ENCODE data around the gene MPO.

The MPO gene

DNA sequence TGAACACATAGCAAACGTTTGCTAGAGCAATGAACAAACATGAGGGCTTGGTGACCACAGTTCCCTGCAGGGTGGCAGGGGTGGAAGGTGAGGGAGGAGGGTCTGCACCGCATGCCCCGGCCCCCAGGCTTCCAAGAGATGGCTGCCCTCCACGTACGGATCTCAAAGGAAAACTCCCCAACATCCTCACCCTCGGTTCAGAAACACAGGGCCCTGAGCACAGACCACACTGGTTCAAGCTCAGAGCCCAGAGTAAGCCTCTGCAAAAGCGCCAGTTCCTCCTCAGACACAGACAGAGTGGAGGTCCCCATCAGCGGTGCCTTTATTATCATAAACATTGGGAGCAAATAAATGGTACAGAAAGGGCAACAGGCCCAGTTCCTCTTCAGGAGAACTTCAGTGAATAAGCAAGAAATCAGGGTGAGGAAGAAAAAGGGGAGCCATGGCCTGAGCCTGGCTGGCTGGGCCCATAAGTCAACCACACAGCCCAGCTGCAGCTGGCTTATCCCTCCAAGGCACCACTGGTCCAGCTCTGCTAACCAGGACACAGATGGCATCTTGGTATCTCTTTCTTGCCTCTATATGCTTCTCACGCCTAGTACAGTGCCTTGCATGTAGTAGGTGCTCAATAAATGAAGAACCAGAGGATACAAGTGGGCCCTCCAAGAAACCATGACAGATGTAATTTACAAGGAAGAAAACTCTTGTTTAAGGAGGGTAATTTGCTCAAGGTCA lies 11.0 kb downstream of the MPO start:
- H3K4me3 ChIP-seq, result no peak overlapping the region
- no peak overlapping the region for H3K27ac ChIP-seq

GRCh38 chr17:58268774-58269556 lies 11.8 kb downstream of the MPO start:
- H3K27ac ChIP-seq, result no peak overlapping the region
- no peak overlapping the region for H3K4me3 ChIP-seq

- H3K27ac ChIP-seq, result no peak overlapping the region
- H3K4me3 ChIP-seq, result no peak overlapping the region
These were observed 12.4 kb downstream of the MPO start for GRCh38 chr17:58268326-58268725.

GRCh38 chr17:58267347-58268324 lies 13.1 kb downstream of the MPO start:
- H3K27ac ChIP-seq, result no peak overlapping the region
- no peak overlapping the region for H3K4me3 ChIP-seq

- Histone ChIP-seq H3K4me3 (no peak overlapping the region), H3K27ac (no peak overlapping the region)
These were observed 14.5 kb downstream of the MPO start for GRCh38 chr17:58265902-58266875.

- no peak overlapping the region for H3K27ac ChIP-seq
- no peak overlapping the region for H3K4me3 ChIP-seq
These were observed 15.5 kb downstream of the MPO start for GRCh38 chr17:58265271-58265670.

- H3K27ac ChIP-seq, result no peak overlapping the region
- H3K4me3 ChIP-seq, result no peak overlapping the region
These were observed 16.2 kb downstream of the MPO start for GRCh38 chr17:58264407-58265103.

DNA sequence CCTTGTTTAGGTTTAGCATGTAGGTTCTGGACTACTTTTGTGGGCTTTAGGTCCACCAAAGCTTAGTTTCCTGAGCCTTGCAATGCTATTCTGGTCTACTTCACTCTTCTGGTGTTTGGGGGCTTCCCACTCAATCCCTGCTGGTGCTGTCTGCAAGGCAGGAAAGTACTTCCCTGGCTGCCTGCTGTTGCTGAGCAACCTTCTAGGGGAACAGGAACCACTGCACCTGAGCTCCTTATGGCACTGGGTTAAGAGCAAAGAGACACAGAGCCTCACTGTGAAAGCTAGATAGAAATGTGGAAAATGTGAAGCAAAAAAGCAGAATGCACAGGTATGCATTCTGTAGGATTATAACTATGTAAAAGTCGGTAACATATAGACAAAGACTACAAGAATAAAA lies 17.0 kb downstream of the MPO start:
- H3K4me3 ChIP-seq, result no peak overlapping the region
- no peak overlapping the region for H3K27ac ChIP-seq

DNA sequence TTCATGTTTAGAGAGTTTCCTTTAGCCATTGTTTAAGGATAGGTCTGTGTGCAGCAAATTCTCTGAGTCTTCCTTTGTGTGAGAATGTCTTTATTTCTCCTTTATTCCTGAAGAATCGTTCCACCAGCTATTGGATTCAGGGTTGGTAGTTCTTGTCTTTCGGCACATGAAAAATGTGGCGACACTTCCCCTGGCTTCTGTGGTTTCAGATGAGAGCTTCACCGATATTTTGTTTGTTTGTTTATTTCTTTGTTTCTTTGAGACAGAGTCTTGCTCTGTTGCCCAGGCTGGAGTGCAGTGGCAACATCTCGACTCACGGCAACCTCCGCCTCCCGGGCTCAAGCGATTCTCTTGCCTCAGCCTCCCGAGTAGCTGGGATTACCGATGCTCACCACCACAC lies 18.6 kb downstream of the MPO start:
- no peak overlapping the region for H3K27ac ChIP-seq
- no peak overlapping the region for H3K4me3 ChIP-seq

GRCh38 chr17:58254803-58255202 lies 25.9 kb downstream of the MPO start:
- H3K4me3 ChIP-seq, result no peak overlapping the region
- no peak overlapping the region for H3K27ac ChIP-seq

DNA sequence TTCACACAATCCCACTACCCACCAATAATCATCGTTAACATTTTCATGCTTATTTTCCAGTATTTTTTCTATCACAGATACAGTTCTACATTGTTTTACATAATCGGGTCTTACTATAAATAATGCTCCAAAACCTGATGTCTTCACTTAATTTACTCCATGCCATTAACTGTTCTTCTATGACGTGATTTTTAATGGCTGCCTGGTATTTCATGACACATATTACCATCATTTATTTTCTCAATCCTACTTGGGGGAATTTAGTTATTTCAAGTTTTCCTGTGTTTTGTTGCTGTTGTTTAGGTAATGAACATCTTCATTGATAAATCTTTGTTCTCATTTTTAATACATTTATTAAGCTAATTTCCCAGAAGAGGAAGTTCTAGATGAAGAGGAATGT lies 27.7 kb downstream of the MPO start:
- Histone ChIP-seq H3K27ac (no peak overlapping the region), H3K4me3 (no peak overlapping the region)

DNA sequence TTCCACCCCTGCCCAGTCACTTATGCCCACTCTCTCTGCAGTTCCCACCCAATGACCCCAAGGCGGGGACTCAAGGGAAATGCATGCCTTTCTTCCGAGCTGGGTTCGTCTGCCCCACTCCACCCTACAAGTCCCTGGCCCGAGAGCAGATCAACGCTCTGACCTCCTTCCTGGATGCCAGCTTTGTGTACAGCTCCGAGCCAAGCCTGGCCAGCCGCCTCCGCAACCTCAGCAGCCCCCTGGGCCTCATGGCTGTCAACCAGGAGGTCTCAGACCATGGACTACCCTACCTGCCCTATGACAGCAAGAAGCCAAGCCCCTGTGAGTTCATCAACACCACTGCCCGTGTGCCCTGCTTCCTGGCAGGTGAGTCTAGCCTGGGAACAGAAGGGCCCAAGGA lies 28.6 kb downstream of the MPO start:
- H3K27ac ChIP-seq, result no peak overlapping the region
- no peak overlapping the region for H3K4me3 ChIP-seq

GRCh38 chr17:58250344-58251011 lies 30.3 kb downstream of the MPO start:
- Histone ChIP-seq H3K4me3 (no peak overlapping the region), H3K27ac (no peak overlapping the region)

DNA sequence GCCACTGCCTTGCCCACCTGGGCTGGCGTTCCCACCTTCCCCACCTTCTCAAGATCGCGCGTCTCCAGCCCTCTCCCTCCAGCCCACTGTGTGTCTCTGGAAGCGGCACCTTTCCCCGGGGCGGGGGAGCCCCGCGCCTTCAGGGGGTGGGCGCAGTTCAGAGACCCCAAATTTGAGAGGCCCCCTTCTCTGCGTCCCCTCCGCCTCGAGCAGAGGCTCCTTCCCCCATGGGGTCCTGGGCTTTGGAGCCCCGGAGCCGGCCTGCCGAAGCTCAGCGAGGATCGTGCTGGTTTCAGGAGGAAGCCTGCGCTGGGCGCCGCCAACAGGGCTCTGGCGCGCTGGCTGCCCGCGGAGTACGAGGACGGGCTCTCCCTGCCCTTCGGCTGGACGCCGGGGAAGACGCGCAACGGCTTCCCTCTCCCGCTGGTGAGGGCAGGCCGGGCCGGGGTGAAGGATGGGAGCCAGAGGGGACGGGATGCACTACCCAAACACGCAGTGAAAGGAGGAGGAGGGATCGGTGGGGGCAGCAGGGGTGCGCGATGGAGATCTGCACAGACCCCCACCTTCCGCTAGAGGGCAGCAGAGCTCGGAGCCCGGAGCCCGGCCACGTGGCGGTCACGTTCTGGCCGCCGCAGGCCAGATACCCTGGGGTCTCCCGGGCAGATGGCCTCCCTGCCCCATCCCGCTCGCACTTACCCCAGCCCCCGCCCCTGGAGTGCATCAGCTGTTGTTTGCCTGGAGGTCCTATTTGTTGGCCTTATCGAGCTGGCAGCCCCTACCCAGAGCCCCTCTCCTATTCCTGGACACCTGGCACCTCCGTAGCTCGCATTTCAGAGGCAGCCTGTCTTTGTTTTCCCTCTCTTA lies 31.2 kb downstream of the MPO start:
- peak overlapping the region; percentile 7 to 48 (median 27) for H3K4me3 ChIP-seq
- peak overlapping the region in 2 of 21 experiments; percentile 24 to 33 for H3K27ac ChIP-seq

DNA sequence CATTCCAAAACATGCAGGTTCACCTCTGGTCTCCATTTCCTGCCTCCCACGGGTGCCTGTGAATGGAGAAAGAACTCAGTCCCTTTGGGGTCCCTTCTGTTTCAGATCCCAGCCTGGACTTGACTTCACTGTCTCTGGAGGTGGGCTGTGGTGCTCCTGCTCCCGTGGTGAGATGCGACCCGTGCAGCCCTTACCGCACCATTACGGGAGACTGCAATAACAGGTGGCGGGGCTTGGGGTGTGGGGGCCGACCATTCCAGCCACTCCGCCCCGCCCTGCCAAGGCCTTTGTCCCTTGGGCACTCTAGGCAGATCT lies 31.8 kb downstream of the MPO start:
- H3K4me3 ChIP-seq, result peak overlapping the region in 5 of 7 experiments; percentile 17 to 48 (median 27)

DNA sequence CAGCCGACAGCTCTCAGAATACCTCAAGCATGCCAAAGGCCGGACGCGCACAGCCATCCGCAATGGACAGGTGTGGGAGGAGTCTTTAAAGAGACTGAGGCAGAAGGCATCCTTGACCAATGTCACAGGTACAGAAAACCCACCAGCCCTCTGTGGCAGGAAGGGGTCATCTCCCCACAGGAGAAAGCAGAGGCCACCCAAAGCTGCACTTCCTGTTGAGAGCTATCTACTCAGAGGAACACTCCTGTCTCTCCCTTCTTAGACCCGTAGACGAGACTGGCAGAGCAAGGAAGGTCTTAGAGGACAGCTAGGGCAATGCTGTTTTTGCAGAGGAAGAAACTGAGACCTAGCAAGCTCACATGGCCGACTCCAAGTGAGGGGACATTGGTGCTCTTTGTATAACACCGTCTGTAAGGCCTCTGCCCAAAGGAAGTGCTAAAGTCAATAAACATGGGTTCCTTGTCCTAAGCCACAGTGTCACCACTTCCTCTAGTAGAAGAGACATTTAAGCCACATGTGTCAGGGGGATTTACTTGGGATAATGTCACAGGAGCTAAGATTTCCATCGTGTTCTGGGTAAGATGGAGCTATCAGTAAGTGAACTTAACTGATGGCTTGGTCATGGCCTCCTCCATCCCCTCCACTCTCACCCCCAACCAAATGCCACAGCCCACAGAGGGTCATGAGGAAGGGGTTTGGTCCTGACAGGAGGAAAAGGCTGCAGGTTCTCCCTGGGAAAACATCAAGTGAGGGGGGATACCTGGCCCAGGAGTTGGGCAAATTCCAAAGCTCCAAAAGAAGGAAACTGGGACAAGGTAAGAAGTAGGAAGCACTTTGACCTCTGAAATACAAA lies 33.0 kb downstream of the MPO start:
- H3K4me3 ChIP-seq, result no peak overlapping the region
- H3K27ac ChIP-seq, result no peak overlapping the region

More for the DNA sequence above, 31.8 kb downstream of the MPO start:
- no peak overlapping the region for H3K27ac ChIP-seq

Data from skin epidermis (tissue), 12 donors.